Activated CD4-positive, CD25-positive, alpha-beta regulatory T cell treated with anti-CD3 and anti-CD28 coated beads, Interleukin-2, amount 50 U/mL, for 16 hours (primary cell): ENCODE results near the gene SEC23A.
"Not testable (repeated sequence)": the region's sequence is repeated elsewhere in the genome, so short reads cannot be mapped to it uniquely, and the experiment has no call there.

ENCODE experiments used
- DNase-seq: peaks from one replicate; pipeline ENCODE4 v3.0.0-alpha.2; 2020; ENCODE audit warnings: low read depth, low spot score

The SEC23A gene

DNA sequence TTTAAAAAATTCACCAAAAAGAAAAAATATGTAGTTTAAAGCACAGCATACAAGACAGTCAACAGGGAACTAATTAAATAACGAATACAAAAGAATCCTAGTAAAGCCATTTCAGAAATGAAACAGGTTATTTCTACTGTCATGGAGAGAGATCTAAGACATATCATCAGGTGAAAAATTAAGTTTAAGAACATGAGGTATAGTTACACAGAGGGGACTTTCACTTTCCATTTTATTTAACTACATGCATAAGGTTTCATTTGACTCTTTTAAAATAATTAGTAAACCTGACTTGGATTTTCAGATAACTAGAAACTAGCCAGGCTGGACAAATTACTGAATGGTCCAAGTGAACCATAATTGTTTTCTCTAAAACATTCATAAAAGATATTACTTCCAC, 11.3 kb downstream of the SEC23A start:
- no peak for DNase-seq

DNA sequence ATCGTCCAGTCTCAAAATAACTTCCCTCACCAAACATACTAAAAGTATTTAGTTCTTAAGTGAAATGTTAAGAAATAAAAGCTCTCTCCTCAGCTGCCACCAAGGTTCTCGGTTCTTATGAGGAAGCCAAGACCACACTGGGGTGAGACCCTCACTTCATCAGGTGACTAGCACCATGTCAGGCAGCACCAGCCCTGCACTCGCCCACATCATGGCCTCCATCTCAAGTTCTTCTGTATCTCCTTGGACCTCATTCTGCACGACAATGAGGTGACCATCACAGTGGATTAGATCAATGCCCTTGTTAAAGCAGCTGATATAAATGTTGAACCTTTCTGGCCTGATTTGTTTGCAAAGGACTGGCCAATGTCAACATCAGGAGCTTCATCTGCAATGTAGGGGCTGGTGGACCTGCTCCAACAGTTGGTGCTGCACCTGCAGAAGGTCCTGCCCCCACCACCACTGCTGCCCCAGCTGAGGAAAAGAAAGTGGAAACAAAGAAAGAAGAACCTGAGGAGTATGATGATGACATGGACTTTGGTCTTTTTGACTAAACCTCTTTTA, 12.4 kb downstream of the SEC23A start:
- DNase-seq = no peak

DNA sequence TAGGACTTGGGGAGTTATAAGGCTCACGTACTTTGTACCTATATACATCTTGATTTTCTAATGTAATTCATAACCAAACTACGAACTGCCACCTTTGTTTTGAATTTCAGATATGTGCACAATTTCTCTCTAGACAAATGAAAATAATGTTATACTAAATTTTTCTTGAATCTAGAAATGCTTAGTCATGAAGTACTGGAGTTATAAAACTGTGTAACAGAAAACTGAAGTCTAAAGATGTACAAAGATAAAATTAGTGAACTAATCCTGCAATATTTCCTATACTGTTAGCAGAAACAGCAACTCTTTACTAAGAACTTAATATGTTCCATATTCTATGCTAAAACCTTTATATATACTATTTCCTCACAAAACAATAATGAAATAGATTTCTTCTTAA, 15.5 kb downstream of the SEC23A start:
- no peak for DNase-seq

DNA sequence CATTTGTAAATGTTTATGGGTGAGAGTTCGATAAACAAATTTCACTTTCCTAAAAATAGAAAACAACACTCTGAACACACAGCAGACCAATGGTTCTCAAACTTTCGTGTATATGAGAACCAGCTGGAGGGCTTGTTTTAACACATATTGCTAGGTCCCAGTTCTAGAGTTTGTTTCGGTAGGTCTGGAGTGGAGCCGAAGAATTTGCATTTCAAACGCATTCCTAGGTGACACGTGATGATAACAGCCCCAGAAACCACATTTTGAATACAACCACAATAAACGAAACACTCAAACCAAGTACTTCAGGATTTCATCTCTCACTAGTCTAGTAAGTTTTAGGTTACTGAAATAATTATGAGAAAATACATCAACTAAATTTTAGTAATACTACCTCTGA, 17.1 kb downstream of the SEC23A start:
- DNase-seq = no peak

DNA sequence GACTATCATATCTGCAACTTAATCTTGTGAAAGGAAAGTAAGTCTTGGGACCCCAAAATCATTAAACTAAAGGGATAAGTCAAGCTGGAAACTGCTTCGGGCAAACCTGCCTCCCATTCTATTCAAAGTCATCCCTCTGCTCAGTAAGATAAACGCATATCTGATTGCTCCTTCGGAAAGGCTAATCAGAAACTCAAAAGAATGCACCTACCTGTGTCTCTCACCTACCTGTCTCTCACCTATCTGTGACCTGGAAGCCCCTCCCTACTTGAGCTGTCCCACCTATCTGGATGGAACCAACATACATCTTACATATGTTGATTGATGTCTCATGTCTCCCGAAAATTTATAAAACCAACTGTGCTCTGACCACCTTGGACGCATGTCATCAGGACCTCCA, 19.9 kb downstream of the SEC23A start:
- DNase-seq = no peak

DNA sequence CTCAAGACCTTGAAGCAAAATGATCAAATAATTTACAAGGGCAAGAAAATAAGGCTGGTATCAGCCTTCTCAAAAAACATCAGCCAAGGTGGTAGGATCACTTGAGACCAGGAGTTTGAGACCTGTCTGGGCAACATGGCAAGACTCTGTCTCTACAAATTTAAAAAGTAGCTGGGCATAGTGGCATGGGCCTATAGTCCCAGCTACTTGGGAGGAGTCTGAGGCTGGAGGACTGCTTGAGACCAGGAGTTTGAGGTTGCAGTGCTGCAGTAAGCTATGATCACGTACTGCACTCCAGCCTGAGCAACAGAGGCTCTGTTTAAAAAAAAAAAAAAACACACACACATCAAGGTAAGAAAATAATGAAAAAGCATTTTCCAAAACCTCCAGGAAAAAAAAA, 22.1 kb downstream of the SEC23A start:
- no peak for DNase-seq

DNA sequence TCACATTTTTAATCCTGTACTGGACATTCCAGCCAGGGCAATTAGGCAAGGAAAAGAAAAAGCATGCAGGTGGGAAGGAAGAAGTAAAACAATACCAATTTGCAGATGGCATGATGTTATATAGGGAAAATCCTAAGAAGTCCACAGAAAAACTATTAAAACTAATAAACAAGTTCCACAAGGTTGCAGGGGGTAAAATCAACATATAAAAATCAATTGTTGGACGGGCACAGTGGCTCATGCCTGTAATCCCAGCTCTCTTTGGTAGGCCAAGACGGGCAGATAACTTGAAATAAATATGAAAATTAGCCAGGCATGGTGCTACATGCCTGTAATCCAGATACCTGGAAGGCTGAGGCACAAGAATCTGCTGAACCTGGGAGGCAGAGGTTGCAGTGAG, 31.9 kb downstream of the SEC23A start:
- DNase-seq = no peak

DNA sequence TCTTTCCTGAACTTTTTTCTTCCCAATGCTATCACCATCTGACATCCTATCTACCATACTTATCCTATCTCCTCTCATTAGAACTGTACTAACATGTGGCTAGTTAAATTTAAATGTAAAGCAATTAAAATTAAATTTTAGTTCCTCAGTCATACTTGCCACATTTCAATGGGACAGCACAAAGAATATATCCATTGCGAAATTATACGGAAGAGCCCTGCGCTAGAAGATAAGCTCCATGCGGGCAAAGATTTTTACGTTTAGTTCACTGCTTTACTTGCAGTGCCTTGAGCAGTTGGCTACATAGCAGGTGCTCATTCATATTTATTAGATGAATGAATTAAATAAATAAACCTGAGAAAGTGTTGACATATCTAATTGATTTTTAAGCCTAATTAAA, 33.1 kb downstream of the SEC23A start:
- no peak for DNase-seq

DNA sequence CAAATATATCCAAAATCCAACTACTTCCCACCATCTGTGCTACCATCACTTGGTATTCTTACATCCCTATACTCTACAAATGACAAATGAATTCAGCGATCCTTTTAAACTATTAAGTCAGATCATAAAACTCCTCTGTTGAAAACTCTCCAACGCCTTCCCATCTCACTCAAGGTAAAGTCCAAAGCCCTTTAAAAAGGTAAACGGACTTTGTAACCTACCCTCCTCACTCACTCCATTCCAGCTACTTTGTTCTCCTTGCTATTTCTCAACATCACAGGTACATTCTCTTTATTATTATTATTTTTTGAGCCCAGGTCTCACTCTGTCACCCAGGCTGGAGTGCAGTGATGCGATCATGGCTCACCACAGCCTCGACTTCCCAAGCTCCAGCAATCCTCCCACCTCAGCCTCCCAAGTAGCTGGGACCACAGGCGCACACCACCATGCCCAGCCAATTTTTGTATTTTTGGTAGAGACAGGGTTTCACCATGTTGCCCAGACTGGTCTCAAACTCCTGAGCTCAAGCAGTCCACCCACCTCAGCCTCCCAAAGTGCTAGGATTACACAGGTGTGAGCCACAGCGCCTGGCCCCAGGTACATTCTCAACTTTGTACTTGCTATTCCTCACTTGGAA, 33.7 kb downstream of the SEC23A start:
- not testable (repeated sequence) for DNase-seq

DNA sequence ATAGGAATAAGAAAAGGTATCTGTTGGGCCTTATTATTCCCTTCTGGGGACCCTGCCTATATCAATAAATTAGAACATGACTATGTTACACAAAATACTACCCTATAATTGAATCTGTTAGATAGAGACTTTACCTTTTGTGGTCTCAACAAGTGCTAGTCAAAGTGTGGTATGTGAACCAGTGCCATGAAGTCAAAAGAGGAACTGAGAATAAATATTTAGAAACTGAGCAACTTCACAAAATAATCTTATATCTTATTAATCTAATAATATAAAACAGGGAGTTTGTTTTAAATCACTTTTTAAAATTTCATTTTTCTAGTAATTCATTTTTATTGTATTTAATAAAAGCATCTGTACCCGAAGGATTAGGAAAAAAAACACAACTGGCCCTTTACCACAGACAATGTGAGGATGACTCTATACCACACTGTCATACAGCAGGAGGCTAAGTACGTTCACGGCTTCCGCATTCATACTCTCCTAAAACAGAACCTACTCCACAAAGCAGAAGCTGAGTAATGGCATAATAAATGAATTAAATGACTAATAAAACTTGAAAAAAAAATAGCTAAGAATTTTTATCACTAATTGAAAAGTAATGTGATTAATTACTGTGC, 42.1 kb downstream of the SEC23A start:
- no peak for DNase-seq

DNA sequence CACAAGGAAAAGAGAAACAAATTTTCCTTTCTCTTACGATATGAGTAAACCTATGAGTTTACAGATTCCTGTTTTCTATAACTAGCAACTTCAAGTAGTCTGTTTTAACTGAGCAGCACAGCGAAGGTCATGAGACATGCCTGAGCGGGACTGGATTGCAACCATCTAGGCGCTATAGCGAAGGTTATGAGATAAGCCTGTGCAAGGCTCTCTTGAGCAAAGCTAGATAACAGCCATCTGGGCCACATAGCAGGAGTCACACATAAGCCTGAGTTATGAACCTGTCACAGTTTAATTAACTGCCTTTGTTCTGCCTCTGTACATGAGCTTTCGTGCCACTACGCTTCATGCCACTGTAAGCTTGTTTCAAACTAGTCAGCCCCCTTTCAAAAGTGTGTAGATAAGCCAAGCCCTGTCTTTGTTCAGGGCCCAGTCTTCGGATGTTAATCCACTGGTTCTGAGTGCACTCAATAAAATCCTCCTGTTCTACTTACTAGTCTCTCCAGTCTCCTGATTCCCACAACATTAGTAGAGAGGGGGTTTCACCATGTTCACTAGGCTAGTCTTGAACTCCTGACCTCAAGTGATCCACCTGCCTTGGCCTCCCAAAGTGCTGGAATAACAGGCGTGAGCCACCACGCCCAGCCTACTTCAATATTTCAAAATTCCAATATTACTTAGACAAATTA, 47.1 kb downstream of the SEC23A start:
- no peak for DNase-seq

DNA sequence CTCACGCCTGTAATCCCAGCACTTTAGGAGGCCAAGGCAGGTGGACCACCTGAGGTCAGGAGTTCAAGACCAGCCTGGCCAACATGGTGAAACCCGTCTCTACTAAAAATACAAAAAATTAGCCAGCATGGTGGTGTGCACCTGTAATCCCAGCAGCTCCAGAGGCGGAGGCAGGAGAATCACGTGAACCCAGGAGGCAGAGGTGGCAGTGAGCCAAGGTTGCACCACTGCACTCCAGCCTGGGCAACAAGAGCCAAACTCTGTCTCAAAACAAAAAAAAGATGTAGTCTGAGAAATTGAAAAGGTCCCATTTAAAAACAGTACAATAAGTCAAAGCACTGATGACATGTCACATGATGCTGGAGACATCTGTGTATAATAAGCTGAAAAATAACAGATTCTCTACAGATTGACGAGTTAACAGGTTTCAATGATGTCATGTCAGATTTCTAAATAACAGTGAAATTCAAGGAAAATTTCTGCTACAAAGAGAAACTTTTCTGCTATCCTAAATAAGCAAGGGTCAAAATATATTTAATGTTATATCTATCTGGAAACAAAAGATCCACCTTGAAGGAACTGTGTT, 50.1 kb downstream of the SEC23A start:
- DNase-seq = not testable (repeated sequence)

DNA sequence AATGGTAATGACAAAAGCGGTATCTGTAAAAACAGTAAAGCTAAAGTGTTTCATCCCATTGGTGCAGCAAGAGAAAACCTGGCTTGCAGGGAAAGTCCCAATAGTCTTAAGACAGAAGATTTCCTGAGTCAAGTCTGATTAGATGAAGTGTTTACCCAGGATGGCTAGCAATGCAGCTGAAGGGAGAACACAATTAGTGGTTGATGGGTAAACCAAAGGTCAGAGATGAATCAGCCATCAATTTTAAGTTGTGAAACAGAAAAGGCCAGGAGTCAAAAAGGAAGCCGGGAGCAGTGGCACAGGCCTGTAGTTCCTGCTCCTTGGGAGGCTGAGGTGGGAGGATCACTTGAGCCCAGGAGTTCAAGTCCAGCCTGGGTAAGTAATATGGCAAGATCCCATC, 52.6 kb downstream of the SEC23A start:
- DNase-seq = no peak

DNA sequence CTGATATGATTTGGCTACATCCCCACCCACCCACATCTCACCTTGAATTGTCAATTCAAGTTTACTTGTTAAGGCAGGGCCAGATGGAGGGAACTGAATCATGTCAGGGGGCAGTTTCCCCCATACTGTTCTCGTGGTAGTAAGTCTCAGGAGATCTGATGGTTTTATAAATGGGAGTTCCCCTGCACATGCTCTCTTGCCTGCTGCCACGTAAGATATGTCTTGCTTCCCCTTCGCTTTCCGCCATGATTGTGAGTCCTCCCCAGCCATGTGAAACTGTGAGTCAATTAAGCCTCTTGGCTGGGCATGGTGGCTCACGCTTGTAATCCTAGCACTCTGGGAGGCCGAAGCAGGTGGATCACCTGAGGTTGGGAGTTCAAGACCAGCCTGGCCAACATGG, 57.1 kb downstream of the SEC23A start:
- not testable (repeated sequence) for DNase-seq

DNA sequence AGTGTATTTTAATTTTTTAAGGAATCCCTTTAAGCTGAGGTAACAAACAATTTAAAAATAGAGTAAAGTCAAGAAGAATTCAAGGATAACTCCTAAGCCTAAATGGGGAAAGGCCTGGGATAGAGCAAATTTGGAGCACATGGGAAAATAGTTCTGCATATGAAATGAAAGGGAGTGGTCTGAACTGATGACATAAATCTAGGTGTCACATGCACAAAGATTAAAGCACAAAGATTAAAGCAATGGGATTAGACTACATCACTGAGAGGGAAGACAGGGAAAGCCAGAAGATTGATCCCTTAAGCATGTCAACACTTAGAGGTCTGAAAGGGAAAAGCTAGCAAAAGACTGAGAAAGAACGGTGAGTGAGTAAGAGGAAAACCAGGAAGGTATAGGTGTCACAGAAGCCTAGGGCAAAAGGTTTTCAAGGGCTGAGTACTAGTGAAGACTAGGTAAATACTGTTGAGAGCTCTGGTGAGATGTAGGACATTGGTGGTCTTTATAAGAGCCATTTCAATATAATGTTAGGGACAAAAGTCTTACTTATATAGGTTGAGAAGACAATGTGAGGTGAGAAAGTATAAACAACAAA, 59.6 kb downstream of the SEC23A start:
- DNase-seq = no peak

DNA sequence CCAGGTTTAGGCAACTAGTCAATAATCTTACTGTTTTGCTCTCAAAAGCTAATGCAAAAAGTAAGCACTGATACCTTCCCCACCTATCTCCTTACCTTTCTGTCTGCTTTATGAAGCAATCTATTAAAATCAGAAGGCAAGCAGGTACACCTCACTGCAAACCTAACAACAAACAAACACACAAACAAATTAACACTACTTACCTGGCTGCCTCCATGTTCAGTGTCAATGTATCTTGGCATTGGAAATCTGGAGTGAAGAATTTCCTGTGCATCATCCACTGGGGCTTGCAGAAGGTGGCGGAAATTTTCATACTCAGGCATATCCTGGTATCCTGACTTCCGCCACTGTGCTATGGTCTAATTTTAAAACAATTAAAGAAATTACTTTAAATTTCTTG, 62.5 kb downstream of the SEC23A start:
- no peak for DNase-seq

DNA sequence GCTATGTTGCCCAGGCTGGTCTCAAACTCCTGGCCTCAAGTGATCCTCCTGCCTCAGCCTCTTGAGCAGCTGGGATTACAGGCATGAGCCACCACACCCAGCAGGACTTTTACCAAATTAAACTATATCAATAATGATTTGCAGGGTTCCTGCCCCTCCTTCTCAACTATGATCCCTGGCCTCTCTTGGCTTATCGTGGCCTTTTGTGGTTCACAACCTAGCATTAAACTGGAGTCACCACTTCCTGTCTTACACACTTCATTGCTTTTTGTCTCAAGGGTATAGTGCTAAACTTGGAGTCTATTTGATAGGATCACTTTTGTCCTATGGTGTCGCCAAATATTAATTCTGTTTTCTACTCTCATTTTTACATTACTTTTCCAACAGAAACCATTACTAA, 64.5 kb downstream of the SEC23A start:
- no peak for DNase-seq

DNA sequence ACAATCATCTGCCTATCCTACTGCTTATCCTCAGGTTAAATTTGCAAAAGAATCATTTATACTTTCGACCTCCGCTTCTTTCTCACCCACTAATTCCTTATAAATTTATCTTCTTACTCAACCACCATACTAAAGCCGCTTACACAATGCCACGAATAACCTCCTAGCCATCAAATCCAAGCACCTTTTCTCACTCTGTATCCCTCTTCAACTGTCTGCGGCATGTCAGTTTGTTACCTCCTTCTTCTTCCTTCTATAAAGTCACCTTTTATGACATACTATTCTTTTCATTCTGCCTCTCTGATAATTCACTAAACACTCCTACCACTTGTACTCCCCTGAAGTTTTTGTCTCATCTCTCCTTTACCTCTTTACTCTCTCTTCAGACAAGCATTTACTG, 66.3 kb downstream of the SEC23A start:
- DNase-seq = no peak

DNA sequence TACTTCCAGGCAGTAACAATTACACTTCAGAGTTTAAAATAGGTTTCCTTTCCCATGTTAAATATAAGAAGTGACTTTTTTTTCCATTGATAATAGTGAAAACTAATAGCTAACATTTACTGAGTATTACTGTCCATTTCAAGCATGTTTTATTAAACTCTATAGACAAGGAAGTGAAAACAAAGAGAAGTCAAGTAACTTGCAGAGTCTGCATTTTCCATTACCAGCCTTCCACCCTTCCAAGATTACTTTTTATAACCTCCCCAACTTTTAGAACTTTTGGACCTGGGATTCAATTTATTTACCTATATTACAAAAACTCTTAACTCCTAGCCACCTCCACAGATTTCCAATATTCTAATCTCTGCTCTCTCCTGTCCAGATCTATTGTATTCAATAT, 67.7 kb downstream of the SEC23A start:
- DNase-seq = no peak

DNA sequence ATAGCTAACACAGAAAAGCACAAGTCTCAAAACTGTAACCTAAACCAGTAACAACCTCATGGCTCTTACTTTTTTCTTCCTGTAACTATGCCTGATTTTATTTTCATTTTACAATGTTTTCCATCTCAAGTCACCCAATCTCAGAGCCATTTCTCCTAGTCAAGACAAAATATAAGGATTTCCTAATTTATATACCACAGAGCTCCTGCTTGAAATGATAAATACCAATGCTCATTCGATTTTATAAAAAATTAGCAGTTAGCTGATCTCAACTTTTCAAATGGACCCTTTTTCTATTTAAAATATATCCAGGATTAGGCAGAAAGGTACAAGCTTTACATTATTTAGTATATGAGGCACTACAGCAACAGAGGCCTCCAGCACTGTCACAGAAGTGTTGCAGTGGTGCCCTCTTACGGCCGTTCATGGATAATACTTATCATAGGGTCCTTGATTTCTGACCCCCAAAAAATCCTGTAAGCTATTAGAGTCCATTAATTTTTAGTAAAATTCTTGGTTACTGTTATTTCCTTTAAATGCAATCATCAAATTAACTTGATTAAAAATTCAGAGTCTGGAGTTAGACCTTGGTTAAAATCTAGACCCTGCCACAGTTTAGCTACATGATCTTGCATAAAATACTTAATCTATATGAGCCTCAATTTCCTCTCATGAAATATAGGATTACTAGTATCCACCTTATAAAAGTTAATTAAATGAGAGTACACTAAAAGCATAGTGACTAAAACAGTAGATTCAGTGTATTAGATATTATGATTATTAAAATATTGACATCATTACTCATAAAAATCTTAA, 68.3 kb downstream of the SEC23A start:
- DNase-seq = no peak

DNA sequence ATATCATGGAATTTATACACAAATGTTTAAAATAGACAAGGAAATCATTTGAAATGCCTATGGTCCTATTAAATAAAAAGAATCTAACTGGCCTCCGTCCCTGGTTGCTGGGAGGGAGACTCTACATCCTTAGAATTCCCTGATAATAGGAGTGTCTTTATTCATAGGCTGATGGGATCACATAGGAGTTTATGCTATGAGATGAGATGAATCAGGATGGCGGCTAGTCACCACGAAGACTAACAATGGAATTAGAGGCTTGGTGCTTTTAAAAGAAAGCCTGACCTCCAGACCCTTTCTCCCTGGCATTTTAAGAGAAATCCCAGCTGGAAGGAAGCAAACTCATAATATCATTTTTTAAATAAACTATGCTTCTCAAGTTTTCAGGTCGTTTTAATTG, 69.7 kb downstream of the SEC23A start:
- DNase-seq = no peak
